HTERT RPE-1 (cell line): ENCODE results near the gene EVI5L.
"Not testable (repeated sequence)": the region's sequence is repeated elsewhere in the genome, so short reads cannot be mapped to it uniquely, and the experiment has no call there.

Experiments used
- in situ Hi-C: fragments of 300-500 bp; cut with MboI; formaldehyde crosslinking; loops from 4 replicates; pipeline ENCODE4 v1.14.3; 2020; ENCODE audit warnings: low sequenced_read_pairs

Gene EVI5L

DNA sequence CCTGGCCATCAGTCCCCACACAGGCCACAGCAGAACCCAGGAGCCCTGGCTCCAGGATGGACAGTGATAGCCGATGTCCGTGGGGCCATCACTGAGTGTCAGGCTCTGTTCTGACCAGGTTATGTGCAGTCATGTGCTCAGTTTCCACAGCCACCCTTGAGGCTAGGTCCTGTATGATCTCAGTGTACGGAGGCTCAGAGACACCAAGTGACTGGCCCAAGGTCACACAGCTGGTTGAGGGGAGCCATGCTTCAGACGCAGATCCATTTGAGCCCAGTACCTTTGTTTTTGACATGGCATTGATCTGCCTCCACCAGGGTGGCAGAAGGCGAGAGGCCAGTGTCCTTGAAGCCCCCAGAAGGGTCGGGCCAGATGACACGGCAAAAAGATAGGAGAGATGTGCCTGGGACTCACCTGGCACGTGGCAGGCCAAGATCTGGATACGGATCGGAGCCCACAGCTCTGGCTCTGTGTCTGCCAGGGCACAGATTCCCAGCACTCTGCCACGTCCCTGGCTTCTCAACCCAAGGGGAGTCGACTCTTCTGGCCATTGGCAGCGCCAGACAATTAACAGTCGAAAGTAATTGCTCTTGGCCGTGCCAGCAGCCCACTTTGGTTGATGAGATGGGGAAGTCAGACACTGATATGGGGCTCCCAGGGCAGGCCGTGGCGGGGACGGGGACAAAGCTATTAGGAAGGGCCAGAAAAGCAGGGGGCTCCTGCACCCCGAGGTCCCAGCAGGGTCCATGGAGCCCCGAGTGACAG, 15.6 kb downstream of the EVI5L start:
- in situ Hi-C loops: no loop called here

DNA sequence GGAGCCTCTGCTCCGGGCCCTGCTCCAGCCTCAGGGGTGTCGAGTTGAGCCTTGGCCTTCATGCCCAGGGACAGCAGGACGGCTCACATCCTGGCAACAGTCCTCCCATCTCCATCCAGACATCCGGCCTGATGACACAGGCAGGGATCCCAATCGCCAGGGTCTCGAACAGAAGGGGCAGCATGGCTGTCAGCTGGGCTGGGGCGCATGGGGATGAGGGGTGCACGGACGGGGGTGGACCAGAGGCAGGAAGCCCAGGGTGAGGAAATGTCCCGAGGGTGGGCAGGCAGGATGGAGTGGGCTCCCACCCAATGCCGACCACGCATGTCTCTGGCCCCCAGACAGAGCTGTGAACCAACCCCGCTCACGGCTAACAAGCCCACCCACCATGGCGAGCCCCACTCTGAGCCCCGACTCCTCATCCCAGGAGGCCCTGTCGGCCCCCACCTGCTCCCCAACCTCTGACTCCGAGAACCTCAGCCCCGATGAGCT, 16.2 kb downstream of the EVI5L start:
- in situ Hi-C loops: no loop called here

DNA sequence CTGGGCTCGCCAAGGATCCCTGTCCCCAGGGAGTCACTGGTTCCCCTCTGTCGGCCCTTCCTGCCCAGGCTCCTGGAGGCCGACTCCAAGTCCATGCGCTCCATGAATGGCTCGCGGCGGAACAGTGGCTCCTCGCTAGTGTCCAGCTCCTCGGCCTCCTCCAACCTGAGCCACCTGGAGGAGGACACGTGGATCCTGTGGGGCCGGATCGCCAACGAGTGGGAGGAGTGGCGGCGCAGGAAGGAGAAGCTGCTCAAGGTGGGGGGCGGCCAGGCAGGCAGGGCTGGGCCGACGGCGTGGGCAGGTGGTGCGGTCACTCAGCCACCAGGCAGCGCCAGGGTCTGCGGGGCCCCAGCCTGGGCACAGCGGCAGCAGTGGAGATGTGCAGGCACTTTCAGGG, 17.6 kb downstream of the EVI5L start:
- in situ Hi-C loops: no loop called here

DNA sequence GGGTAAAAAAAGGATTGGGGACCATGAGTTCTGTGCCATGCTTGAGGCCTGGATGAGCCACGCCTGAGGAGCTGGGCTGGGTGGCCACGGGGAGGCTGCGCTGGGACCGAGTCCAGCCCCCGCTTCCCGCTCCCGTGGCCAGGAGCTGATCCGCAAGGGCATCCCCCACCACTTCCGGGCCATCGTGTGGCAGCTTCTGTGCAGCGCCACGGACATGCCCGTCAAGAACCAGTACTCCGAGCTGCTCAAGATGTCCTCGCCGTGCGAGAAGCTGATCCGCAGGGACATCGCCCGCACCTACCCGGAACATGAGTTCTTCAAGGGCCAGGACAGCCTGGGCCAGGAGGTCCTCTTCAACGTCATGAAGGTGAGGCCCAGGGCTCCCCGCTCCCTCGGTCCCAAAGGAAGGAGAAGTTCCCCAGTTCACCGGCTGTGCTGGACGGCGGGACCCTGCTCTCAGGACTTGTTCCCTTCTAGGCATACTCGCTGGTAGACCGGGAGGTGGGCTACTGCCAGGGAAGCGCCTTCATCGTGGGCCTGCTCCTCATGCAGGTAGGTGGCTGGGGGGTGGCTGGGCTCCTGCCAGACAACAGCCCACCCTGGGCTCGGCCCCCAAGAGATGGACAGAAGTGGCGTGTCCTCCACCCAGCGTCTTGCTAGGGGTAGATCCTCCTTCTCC, 18.9 kb downstream of the EVI5L start:
- in situ Hi-C loops: no loop called here

DNA sequence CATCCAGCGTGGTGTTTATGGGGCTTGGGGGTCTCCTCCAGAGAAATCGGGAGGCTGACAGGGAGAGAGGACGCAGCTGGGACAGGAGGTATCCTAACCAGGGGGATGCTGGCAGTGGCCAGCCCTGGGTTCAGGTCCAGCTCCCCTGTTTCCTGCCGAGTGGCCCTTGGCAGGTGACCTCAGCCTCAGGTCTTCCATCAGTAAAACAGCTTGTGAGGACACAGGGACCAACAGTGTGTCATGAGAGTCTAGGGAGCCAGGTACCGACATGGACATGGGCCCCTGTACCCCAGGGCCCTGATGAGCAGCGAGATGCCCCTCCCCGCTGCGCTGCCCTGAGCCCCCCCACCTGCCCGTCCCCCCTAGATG, 19.6 kb downstream of the EVI5L start:
- in situ Hi-C loops: no loop called here

DNA sequence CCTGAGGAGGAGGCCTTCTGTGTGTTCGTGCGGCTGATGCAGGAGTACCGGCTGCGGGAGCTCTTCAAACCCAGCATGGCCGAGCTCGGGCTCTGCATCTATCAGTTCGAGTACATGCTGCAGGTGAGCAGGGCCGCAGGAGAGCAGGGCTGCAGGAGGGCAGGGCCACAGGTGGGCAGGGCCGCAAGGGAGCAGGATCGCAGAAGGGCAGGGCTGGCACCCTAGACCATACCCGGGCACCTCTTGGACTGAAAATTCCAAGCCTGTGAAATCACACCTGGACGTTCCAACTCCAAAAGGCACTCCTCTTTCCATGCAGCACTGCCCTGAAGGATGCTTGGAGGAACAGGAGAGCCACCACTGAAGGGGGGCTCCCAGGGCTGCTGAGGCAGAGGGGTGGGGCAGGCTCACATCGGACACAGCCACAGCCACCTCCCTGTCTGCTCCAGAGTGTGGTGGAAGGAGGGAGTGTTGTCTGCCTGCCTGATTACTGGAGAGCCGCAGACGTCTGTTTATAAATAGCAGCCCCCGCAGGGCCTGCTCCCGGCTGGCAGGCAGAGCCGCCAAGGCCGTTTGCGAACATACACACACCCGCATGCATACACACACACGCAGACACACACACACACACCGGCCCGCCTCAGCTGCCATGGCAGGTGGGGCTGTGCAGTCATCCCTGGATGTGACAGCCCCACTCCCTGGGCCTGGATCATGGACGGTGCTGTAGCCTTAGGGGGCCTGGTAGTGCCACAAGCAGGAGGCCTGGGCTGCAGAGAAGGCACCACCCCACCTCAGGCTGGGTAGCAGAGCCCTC, 20.2 kb downstream of the EVI5L start:
- in situ Hi-C loops: no loop called here

DNA sequence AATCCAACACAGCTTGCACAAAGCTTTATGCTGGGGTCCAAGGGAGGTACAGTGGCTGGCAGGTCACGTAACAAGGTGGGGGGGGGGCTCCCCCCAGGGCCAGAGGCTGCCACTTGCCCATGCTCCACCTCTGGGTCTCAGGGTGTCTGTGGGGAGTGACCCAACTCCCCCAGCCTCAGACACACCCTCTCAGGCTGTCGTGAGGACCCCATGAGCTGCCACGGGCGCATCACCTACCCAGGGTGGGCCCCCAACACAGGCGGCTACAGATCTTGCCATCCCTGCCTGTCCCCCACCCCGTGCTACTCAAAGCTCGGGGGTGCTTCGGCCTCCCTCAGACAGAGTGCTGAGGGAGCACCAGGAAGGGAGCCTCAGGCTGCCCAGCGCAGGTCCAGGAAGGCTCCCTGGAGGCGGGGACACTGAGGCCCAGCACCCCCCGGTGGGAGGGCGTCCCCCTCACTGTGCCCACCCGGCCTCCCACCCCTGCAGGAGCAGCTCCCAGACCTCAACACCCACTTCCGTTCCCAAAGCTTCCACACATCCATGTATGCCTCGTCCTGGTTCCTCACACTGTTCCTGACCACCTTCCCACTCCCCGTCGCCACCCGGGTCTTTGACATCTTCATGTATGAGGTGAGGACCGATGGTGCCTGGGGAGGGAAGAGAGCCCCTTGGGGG, 21.1 kb downstream of the EVI5L start:
- in situ Hi-C loops: no loop called here

DNA sequence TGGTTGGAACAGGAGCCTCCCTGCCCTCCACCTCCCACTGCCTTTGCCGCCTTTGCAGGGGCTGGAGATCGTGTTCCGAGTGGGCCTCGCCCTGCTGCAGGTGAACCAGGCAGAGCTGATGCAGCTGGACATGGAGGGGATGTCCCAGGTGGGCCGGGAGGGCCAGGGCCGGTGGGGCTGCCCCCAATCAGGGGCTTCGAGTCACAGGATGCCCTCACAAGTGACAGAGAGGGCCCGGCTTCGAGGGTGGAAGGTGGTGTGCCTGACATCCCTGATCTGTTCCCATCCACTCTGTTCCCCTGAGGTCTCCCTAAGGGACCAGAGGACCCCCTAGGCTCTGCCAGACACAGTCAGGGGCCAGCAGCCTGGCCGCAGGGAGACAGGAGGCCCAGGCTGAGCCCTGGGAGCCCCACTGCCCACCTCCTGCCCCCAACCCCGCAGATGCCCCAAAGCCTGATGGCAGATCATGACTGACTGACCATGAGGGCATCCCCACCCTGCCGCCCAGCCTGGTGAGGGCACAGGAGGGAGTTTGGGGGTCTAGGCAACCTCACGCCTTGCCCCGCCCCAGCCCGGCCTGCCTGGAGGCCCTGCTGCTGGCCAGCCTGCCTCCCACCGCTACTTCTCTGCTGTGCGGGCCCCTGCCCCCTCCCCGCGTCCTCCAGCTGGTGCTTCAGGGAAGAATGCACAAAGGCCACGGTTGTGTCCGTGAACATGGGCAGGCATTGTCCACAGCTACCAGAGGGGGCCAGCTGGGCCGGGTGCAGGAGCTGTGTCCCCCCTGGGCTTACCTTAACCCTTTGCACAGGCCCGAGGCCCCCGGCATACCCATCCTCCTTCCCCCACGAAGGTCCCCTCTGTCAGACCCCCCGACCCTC, 21.8 kb downstream of the EVI5L start:
- in situ Hi-C loops: no loop called here

DNA sequence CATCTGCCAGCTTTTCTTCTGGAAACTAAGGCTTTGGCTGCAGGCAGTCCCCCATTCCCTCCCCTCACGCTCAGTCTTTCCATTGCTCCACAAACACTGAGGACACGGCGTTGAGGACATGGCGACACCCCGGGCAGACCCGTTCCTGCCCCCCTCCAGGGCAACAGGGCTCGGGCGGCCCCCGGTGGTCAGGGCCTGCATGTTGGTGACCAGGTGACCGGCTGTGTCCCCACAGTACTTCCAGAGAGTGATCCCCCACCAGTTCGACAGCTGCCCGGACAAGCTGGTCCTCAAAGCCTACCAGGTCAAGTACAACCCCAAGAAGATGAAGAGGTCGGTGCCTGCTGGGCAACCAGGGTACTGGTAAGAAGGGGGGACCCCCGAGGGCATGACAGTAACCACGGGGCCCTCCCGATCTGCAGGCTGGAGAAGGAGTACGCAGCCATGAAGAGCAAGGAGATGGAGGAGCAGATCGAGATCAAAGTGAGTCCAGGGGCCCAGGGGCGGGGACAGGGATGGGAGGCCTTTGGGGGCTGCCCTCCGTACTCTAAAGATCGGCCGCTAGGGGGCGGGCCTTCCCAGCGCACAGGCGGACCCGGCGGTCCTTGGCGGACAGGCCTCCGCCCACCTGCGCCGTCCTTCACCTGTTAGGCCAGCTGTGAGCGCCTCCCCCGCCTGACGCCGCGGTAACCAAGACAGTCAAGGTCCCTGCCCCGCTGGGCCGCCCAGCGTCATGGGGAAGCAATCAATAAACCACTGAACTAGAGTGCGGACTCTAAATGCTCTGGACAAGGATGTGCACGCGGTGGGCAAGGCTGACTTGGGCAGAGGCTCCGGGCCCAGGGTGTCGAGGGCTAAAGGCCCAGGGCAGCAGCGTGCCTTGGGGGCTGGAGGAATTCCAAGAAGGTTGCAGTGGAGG, 23.1 kb downstream of the EVI5L start:
- in situ Hi-C loops: no loop called here

DNA sequence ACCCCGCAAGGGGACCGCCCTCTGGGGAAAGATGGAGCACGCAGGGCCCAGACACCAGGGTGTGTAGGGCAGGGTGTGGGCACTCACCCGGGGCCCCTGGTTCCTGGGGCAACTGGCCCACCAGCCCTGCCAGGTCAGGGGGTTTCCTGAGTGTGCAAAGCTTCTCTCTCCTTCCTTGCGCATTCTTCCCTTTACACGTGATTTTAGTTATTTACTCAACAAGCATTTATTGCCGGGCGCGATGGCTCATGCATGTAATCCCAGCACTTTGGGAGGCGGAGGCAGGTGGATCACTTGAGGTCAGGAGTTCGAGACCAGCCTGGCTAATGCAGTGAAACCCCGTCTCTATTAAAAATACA, 23.7 kb downstream of the EVI5L start:
- in situ Hi-C loops: no loop called here

DNA sequence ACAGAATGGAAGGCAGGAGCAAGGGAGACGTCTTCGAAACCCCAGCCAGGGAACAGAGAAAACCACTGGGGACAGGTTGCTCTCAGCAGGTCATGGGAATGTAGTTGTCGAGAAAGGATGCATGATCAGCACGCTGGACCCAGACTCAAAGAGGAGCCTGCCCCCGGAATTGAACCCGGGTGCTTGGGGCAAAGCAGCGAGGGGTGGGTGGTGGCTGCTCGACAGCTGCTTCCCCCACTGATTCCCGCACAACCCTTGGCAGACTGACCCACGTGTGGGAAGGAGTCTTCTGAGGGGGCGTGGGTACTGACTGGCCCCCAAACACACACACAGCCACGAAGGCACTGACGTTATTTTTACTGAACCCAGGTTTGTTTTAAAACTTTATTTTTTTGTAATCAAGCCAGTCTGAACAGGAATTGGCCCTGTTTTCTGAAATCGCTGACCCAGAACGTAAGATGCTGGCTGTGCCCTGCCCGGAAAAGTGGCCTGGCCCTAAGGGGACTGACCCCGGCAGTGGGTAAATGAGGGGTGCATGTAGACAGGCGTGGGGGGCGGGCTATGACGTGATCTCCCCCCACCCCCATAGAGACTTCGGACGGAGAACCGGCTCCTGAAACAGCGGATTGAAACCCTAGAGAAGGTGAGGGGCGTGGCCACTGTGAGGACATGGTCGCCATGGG, 25.5 kb downstream of the EVI5L start:
- in situ Hi-C loops: no loop called here

DNA sequence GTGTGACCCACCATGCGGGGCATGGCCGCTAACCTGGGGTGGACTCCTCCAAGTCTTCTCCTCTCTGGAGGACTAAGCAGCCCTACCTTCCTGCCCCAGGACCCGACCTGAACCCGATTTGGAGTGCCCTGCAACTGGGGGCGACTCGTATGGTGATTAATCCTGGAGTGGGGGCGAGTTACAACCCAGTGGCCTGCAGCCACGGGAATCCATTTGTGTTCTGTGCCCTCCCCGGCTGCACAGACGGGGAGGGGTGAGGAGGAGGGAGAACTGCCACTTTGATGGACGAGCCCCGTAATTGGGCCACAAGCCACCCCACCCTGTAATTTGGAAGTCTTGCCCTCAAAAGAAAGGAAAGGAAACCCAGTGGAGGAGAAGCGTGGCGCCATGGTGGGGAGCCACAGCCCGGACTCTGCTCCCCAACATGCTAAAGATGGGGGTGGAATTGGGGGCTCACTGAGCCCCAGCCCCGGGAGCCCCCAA, 26.1 kb downstream of the EVI5L start:
- in situ Hi-C loops: no loop called here

DNA sequence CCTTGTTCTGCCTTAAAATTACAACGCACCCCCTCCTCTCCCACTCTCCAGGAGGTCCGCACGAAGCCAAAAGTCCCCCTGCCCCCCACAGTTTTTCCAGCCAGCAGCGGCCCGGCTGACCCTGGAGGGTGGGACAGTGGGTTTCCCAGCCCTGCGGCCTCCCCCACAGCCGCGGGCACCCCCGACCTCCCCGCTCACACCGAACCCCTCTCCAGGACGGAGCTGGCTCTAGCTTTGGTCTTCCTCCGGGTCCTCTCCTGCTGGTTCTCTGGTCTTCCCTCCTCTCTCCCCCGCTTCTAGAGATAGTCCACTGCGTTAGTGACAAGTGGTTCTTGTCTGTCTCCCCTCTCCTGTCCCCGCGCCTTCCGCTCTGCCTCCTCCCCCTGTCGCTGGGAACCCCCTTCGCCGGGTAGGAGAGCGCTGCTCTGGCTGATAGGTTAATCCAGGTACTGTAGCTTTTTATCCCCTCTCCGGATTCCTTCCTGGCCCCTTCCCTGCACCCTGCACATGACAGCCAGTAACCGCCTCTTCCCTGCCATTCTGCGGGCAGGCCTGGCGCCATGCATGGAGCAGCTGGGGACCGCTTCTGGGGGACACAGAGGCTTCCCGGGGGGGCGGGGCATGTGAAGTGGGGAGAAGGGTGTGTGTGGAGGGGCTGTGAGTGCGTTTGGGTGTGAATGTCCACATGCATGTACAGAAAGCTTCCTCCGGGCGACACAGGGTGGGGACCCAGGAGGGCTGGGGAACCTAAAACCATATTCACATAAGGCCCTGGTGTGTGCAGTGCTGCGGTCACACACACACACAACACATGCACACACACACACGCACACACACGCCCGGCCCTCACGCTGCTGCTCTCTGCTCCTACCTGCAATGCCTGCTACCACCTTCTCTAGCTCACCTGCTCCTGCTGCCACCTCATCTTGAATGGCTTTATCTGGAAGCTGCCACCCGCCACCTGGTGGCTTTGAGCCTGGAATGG, 27.0 kb downstream of the EVI5L start:
- in situ Hi-C loops: no loop called here

DNA sequence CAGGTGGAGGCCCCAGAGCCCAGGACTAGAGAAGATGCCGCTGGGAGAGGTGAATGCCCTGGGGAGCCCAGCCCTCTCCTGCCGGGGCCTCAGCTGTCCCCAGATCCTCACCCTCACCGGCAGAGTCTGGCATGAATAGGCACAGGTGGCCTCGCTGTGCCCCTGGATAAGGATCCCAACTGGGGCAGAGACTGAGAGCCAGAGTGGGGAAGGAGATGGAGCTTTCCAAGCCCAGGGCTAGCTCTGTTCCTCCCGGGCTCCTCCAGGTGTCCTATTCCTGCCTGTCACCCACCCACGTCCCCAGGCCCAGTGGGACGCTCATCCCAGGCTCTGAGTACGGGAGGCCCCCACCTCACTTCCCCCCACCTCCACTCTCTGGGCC, 27.7 kb downstream of the EVI5L start:
- in situ Hi-C loops: no loop called here

DNA sequence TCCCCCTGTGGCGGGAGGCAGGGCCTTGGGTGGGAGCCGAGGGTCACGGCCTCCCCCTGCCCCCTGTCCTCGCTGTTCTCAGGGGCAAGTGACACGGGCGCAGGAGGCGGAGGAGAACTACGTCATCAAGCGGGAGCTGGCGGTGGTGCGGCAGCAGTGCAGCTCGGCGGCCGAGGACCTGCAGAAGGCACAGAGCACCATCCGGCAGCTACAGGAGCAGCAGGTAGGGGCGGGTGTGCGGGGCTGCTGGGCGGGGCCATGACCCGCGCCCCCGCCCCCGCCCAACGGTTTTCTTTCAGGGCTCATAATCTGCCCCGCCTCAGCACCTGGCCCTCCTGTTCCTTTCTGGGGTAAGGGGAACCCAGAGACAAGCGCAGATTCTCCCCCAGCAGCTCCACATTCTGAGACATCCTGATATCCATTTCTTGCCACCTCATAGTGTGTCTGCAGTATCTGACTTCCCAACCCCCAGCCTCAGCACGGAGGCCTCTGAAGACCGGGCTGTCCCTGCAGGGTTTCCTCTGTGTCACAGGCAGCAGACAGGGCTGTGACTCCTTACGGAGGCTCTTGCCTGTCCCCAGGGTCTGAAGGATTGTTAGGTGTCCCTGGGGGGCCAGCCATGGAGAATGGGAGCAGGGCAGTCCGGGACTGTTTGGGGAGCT, 28.2 kb downstream of the EVI5L start:
- in situ Hi-C loops: no loop called here

DNA sequence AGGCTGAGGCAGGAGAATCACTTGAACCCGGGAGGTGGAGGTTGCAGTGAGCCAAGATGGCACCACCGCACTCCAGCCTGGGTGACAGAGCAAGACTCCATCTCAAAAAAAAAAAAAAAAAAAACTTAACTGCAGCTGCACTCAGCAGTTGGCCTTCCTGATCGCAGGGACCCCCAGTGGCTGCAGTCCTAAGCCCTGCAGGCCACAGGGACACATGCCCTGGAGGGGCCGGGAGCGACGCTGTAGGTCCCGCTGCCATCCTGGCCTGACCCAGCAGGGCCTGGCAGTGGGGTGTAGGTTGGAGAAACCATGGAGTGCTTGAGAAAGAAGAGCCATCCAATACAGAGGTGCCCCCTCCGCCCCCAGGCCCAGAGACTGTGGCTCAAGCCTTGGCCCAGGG, 29.1 kb downstream of the EVI5L start:
- in situ Hi-C loops: not testable (repeated sequence)
